Stimulated activated CD4-positive, alpha-beta T cell treated with anti-CD3 and anti-CD28 coated beads, TNF-alpha, amount 100 ng/mL, for 1 hour (primary cell): ENCODE data around the gene APOL6.
"Not testable (repeated sequence)": the region's sequence is repeated elsewhere in the genome, so short reads cannot be mapped to it uniquely, and the experiment has no call there.

Experiments used
- DNase-seq, 3 donors: peaks; one replicate each; pipeline ENCODE4 v3.0.0-alpha.2; 2020; ENCODE audit warnings: low read depth in 3 of 3, low spot score in 1 of 3

Gene APOL6

DNA sequence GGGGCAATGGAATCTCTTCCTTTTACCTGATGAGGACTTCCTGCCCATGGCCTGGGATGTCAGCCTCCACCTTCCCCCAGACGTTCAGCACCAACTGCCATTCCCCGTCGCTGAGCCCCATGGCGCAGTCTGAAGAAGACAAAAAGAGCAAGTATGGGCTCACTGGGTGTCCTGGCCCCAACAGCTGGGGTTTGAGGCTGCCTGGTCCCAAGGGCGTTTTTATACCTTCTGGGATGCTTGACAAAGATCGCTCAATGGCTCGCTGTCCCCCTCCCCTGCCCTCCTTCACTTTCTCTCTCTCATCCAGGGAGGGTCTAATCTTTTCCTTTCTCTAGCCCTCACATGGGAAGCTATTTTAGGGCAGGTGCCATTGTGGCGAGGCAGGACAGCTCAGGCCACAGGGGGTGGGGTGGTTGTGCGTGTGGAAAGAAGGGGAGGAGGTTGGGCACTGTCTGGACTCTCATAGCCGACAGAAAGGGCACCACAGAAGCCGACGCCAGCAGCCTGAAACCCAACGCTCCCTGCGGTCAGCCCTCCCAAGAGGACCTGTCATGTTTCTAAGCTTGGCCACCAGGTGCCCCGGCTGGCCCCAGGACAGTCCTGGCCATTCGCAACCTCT lies 31.0 kb upstream of the APOL6 start, which contains the start of gene MB:
Gene MB, minus strand, starts transcription at position 193 of the 619 bp plus-strand sequence. Its CDS starts 72 bp downstream, at position 121.
- DNase-seq: no peak

DNA sequence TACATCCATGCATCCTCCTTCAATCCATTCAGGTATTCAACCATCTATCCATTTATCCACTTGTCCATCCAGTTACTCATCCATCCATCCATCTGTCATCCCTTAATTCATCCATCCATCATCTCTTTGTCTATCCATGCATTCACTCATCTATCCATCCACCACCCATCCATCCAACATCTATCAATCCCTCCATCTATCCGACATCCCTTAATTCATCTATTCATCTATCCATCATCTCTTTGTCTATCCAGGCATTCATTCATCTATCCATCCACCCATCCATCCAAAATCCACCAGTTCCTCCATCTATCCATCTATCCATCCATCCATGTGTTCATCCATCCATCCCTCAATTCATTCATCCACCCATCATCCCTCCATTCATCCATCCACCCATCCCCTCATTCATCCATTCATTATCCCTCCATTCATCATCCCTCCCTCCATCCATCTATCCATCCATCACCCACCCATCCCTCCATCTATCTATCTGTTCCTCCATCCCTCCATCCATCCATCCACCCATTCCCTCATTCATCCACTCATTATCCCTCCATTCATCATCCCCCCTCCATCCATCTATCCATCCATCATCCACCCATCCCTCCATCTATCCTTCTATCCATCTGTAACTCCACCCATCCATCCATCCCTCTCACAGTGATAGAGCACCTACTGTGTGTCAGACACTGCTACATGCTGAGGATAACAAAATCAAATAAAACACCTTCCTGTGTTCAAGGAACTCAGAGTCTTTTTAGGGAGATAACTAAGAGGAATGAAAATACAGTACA lies 29.6 kb upstream of the APOL6 start:
- DNase-seq: no peak

DNA sequence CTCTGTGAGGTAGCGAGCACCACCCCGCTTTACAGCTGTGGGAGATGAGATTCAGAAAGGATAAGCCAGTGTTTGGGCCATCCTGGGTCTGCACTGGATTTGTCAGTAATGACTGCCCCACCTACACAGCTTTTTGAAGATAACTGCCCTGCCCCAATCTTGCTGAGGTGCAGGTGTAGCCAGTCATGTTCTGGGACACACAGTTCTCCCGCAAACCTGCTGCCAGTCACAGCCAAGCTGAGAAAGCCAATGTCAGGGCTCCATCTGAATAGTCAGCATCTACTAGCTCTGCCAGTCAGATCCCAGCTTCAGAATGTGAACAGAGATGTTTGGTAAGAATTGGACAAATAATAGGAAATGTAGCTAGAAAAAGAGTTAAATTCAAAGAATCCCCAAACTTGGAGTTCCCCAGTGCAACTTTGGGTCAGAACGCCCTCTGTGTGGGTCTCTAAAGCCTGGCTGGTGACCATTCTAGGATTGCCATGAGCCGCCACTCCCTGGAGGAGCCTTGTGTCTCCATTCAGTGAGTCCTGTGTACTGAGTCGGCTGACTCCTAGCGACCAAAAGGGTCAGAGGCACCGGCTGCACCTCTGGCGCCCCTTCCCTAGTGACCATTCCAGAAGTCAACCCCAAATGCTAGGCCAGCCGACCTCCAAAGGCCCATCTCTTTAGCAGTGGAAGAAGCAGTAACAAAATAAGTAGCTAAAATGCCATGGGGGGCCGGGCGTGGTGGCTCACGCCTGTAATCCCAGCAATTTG lies 28.7 kb upstream of the APOL6 start:
- no peak for DNase-seq

DNA sequence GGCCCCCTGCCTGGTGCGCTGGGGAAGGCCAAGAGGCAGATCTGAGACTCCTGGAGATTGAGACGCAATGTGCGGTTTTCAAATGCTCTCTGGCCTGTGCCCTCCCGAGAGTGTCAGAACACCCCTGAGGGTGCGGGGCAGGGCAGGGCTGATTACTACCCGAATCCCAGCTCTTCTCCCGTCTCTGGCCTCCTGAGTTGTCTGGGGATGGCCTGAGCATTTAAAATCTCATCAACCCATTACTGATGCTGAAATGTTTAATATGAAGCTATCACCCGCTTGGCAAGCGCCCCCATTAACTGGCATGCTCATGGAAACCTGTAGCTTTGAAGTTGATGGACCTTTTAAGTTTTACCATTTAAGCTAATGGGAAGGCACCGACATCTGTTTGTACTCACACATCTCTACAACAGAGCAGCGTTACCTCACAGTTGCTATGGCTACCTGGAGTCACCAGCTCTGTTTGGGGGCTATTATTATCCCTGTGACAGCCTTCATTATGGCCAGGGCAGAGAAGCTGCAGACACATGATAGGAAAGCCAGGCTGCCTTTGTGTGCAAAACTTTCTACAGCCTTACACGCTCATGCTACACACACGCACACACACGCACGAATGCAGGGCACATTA lies 27.5 kb upstream of the APOL6 start:
- DNase-seq: no peak

DNA sequence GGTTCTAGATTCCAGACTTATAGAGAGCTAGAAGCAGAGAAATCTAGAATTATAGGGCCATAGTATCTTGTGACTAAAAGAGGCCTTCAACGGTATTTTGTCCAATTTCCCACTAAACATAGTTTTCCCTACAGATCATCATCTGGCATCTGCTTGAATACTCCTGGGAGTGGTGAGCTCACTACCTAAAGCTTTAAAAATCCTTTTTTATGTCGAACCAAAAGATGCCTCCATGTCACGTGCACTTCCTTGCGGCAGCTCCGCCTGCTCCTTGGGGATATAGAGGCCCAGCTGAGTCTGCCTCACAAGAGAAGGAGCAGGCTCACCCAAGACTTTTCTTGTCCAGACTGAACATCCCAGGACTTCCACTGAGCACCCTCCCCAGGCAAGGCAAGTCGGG lies 26.8 kb upstream of the APOL6 start:
- no peak for DNase-seq

DNA sequence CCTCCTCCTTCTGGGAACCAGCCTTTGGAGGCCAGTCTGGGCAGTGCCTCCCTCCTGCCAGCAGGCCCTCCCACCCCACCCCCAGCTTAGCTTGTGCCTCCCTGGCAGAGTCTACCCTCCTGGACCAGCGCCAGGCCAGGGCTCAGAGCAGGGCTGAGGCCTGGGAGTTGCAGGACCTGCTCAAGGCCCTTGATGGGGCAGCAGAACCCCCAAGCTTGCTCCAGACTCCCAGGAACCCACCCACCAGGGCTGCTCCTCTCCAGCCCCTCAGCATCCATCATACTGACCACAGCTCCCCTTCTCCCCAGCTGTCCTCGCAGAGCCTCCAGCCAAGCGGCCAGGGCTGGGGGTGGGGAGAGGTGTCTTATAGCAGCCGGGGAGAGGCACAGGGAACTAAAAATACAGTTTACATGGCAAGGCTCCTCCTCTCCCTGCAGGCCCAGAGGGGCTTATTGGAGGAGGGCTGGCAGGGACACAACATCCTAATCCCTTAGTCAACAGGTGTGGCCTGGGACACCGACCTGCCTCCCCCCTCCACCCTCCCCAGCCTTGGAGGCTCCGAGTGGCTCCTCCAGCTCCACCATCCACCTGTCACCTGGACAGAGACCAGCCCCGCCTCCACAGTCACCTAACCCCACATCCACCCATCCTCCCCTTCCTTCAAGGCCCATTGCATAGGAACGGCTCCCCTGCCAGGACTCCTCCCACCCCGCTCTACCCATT lies 25.9 kb upstream of the APOL6 start:
- no peak for DNase-seq

DNA sequence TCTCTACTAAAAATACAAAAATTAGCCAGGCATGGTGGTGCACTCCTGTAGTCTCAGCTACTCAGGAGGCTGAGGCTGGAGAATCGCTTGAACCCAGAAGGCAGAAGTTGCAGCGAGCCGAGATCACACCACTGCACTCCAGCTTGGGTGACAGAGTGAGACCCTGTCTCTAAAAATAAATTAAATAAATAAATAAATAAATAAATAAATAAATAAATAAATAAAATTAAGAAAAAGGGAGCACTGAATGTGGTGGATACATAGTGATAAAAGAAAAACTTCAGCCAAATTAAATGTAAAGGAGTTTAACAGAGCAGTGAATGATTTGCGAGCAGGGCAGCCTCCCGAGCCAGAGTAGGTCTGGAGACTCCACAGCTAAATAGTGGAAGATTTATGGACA lies 24.4 kb upstream of the APOL6 start:
- DNase-seq: not testable (repeated sequence)

DNA sequence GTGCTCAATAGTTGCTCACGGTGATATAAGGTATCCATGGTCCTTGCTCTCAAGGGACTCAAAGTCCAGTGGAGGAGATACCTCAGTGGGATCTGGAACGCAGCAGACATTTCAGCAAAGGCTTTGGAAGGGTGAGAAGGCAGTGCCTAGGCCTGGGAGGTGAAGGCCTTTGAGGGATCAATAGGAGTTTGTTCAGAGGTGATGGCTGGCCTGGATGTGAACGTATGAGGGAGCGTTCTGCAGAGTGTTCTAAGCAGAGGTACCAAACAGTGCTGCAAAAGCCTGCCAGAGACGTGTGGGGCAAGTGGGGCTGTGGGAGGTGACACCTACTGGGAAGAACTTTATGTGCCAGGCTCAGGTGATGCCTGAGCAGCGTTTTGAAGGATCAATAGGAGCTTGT lies 23.7 kb upstream of the APOL6 start:
- DNase-seq: no peak

DNA sequence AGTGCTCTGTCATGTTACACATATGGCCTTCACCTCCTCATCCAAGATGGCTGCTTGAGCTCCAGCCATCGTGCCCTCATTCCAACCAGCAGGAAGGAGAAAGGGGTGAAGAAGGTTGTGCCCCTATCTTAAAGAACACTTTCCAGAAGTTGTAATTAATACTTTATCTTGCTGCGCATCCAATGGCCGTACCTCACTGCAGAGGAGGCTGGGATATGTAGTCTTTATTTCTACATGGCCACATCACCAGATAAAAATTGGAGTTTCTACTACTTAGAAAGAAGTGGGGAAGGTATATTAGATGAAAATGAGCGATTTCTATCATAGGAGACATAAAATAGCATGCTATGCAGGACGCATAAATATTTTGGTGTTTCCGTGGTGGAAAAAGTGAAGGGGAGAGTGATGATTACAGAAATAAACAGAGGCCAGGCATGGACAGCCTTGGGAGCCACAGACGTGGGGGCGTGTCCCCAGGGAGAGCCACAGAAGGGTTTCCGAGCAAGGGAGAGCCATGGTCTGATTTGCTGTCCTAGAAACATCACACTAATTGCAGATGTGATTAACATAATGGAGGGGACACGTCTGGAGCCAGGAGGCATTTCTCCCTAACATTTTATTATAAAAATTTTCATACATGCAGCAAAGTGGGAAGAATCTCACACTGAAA lies 22.3 kb upstream of the APOL6 start:
- DNase-seq: no peak

DNA sequence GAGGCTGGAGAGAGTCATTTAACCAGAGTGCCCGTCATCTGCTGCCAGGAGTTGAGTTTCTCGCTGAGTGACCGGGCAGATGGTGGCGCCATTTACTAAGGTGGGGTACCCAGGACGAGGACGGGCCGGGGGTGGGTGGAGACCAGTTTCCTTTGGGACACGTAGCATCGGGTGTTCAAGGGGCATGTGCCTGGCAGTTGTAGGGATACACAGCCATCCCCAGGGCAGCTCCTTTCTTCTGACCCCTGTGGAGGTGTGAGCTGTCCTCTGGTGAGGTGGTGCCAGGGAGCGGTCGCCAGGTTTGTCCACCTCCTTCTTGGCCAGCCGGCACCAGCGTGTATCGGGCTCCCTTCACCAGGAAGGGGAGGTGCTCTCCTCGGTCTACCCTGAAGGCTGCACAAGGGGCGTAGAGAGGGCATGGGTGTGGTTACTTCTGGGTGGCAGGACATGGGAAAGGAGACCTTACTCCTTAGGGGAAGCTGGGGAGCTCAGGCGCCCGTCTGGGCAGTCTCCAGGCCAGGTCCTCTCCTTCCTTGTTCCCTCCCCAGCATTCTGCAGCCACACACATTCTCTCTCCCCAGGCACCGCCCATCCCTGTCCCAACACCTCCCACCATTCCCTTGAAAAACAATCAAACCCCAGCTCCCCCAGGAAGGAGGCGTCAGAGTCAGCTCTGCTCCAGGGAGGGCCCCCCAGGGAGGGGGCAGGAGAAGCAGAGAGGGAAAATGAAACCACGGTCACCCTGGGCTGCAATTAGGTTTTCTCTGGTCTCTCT lies 20.8 kb upstream of the APOL6 start:
- DNase-seq: peak in 2 of 3 donors; percentile 19 to 34

DNA sequence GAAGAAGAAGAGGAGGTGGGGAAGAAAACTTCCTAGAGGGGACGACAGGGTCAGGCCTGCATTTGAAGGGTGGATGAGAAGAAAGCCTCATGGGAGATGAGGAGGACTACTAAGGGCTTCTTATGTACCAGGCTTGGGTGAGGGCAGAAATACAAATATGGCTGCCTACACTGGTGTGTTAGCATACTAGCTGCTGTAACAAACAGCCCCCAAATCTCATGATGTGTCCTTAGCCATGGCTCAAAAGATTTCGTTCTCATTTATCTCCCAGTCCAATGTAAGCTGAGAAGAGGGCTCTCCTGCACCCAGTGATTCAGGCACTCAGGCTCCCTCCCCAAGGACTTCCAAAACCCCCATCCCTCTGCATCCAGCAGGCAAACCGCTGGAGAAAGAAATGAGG lies 19.5 kb upstream of the APOL6 start:
- DNase-seq: no peak

DNA sequence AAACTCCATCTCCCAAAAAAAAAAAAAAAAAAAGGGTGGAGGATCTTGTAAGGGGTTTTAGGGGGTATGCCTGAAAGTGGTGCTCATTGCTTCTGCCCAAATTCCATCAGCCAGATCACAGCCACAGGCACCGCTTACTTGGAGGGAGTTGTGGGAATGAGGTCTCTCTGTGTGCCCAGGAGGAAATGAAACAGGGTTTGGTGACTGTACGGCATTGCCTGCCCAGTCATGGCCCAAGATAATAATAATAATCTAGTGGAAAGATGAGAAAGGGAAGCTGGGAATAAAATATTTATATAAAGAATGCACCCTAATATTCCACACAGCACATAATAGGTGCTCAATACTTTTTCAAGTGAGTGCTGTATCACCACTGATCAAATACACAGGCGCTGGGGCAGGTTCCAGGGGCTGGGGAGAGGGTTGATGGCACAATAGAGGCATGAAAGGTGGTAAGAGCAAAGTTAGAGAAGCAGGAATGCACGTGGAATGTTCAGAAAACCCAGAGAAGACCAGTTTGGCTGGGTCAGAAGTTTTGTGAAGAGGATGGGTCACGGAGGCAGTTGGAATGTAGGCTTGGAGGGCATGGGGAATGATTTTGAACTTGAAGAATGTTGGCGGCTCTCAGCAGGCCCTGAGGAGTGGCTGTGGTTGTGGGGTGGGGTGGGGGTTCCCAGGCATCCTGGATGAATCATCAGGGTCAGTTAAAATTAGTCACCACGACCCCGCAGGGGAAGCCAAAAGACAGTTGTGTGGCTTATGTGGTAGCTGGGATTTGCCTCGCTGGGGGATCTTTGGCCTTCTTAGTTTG lies 18.6 kb upstream of the APOL6 start:
- no peak for DNase-seq

DNA sequence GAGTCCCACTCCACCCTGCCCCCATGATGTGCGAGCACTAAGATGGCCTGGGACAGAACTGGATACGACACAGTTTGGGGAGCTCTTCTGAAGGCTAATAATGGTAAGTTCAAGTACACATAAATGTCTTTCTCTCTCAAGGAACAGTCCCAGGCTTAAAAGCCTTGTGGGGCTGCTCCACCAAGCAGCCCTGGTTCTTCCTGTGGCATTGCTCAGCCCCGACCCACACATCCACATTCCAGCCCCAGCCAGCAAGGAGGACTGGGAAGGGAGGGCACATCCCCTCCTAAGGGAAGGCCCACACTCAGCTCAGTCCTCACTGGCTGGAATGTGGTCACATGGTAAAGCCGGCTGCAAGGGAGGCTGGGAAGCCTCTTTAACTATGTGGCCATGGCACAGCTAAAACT lies 17.9 kb upstream of the APOL6 start:
- no peak for DNase-seq

DNA sequence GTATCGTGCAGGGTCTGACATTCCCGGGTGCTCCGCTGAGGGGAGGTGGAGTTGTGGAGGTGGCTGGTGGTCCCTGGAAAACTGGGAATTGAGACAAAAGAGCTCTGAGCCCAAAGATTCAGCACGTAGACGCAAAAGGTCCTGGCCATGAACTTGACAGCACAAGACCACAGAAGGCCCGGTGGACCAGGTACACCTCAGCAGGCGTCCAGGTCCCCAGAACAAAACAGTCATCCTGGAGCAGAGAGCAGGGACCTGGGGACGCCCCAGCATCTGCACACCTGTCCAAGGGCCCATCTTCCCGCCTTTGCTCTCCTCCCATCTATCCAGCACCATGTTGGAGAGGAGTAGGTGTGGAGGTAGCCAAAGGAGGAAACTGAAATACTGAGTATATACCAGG lies 17.4 kb upstream of the APOL6 start:
- DNase-seq: no peak

DNA sequence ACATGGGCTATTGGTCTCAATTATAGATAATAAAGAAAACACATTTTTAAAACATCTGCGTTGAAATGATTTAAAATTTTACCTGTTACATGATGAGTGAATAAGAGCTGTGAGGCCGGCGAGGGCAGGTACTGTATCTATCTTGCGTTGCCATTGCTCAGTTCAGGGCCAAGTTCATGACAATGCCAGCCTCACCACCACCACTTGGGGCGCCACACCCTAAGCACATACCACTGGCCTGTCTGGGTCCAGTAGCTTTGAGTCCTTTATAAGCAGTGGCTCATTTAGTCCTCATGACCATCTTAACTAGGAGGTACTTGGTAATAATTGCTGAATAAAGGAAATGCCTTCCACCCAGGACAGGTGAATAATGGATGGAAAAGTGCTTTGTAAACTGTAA lies 16.6 kb upstream of the APOL6 start:
- DNase-seq: no peak

DNA sequence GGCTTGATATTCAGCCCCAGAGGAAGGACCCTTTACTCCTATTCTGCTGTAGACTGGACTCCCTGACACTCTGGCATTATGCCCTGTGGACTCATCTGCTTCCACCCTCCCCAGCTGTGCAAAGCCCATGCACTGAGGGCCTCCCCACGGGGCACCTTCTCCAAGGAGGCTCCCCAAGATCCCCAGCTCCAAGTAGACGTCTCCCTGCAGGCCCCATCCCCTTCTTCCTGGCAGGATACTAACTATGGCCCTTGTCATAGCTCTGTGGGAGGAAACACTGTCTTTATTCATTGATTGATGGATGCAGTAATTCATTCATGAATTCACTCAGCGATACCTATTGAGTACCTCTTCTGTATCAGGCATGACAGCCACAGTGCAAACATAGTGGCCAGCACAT lies 15.3 kb upstream of the APOL6 start:
- DNase-seq: no peak

DNA sequence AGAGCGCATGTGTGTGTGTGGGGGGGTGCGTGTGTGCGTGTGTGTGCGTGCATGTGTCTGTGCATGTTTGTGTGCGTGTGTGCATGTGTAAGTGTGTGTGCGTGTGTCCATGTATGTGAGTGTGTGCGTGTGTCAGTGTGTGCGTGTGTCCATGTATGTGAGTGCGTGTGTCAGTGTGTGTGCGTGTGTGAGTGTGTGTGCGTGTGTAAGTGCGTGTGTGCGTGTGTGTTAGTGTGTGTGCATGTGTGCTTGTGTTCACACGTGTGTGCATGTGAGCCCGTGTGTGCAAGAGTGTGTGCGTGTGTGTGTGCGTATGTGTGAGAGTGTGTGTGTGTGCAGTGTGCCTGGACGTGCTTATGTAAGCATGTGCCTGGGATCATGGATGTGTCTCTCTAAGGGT lies 14.7 kb upstream of the APOL6 start:
- no peak for DNase-seq

DNA sequence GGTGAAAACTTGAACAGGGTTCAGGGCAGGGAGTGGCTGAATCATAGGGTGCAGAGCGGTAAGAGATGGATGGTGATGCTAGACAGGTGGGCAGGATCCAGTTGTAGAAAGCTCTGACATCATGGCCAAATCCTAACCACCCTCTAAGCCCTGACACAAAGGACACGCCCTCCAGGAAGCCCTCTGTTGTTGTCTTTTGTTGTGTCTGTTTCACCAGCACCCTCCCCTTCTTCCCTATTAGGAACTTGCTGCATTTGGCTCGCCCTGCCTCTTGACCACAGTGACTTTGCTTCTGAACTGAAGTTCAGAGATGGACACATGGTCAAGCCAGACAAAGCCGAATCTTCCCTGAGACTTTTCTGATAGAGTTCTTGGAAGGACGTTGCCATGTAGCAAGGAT lies 14.2 kb upstream of the APOL6 start:
- DNase-seq: no peak
